Transverse colon (tissue), 4 donors: ENCODE measurements around the gene C1QTNF9. TPM values are rescaled to one million over a fixed set of nuclear protein-coding genes. Genes with fewer than 3 reads are reported as not detected.
A peak's percentile ranks its signal among the peaks of the same experiment; 100 is the strongest.
"Not testable (repeated sequence)": the region's sequence is repeated elsewhere in the genome, so short reads cannot be mapped to it uniquely, and the experiment has no call there.

ENCODE experiments used
- DNase-seq: peaks from one replicate; pipeline ENCODE4 v3.0.0-alpha.2; 2019
- H3K27ac ChIP-seq, 4 donors: fragments of 200-600 bp; sonication (generic); 2 replicates each; pipeline ENCODE4 v1.5.1; 2016 to 2018; ENCODE audit warnings: inconsistent platforms in 4 of 4
- H3K27me3 ChIP-seq: fragments of 200-600 bp; sonication (generic); 2 replicates; pipeline ENCODE4 v1.5.1; 2017; ENCODE audit warnings: inconsistent platforms
- H3K36me3 ChIP-seq, 4 donors: fragments of 200-600 bp; sonication (generic); 2 replicates each; pipeline ENCODE4 v1.5.1; 2017 to 2019; ENCODE audit warnings: inconsistent platforms in 4 of 4
- H3K4me1 ChIP-seq, 4 donors: fragments of 200-600 bp; sonication (generic); 2 replicates each; pipeline ENCODE4 v1.5.1; 2017 to 2020; ENCODE audit warnings: inconsistent platforms in 4 of 4
- H3K4me3 ChIP-seq, 4 donors: fragments of 200-600 bp; sonication (generic); 1 replicate in 1 of 4; 2 replicates in 3 of 4; pipeline versions ENCODE4 v1.5.1 to v1.6.1; 2017 to 2019; ENCODE audit warnings: inconsistent platforms in 4 of 4
- H3K9me3 ChIP-seq, 2 donors: fragments of 200-600 bp; sonication (generic); 2 replicates each; pipeline ENCODE4 v1.5.1; 2017 to 2019; ENCODE audit warnings: inconsistent platforms in 2 of 2
- CTCF ChIP-seq, 5 experiments: fragments of 200-600 bp in 3 of 5; fragments of 450-650 bp in 2 of 5; sonication (generic) in 3 of 5; IDR thresholded peaks; 1 replicate in 2 of 5; 2 replicates in 3 of 5; pipeline ENCODE4 v1.5.1; 2016 to 2017; ENCODE audit warnings: antibody characterized with exemption in 5 of 5, inconsistent platforms in 3 of 5, mild to moderate bottlenecking in 2 of 5, moderate library complexity in 1 of 5
- EP300 ChIP-seq: sonication (generic); formaldehyde crosslinking; IDR thresholded peaks from one replicate; pipeline ENCODE4 v1.6.1; 2017; ENCODE audit warnings: antibody characterized with exemption, low read depth
- POLR2A ChIP-seq: fragments of 450-650 bp; IDR thresholded peaks from one replicate; pipeline ENCODE4 v1.6.1; 2016; ENCODE audit warnings: antibody characterized with exemption, mild to moderate bottlenecking, moderate library complexity
- POLR2AphosphoS5 ChIP-seq, 3 donors: sonication (generic); formaldehyde crosslinking; IDR thresholded peaks; one replicate each; pipeline ENCODE4 v1.6.1; 2016; ENCODE audit warnings: antibody characterized with exemption in 3 of 3
- WGBS, 2 donors: methylation state at CpG; one replicate each; pipeline ENCODE4 v1.1.5; 2018; ENCODE audit warnings: low coverage in 1 of 2; 5-methylcytosine and 5-hydroxymethylcytosine counted together
- in situ Hi-C, 4 donors: fragments of 200-750 bp; cut with MboI; loops; one replicate each; pipeline versions ENCODE4 v1.15.0 to v1.15.1; 2017; ENCODE audit warnings: low sequenced_read_pairs in 3 of 4, low pct_ligation_motif_present in 1 of 4, low pct_unique_long_range_greater_than_20kb in 1 of 4
- intact Hi-C: fragments of 100-400 bp; cut with DNase I; formaldehyde crosslinking; loops from one replicate; pipeline ENCODE4 v1.15.1; 2023; ENCODE audit warnings: low total_unique reads
- total RNA-seq, 4 donors: library from RNA; depleted of rRNA; stranded (reverse); fragments of >200 nt; gene quantifications; one replicate each; pipeline ENCODE4 v1.1.0, GENCODE V29; 2016

Gene C1QTNF9
- total RNA-seq, 4 donors from 2014 or later = 0.48 TPM; not detected in 3

DNA sequence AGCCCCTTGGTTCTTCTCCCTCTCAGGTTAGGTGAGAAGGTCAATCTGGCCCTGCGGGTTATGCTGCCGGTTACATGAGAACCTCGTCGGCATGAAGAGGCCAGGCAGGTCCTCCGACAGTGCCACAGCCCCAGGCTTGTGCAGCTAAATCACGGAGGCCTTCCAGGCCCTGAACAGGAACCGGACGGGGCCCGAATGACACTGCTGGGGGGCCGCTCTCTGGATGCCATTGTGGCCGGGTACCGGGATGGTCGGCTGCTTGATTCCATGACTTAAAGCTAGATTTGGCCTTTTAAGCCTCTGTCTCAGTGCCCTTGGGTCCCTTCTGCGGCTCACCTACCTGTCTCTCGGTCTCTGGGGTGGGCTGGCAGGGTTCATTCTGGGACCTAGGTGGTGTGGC is 48.4 kb downstream of the C1QTNF9 start:
- Histone ChIP-seq H3K27ac (no peak overlapping the region), H3K4me3 (no peak overlapping the region), H3K36me3 (no peaks in the 10 kb centered on the region), H3K4me1 (peaks cover 0 to 13% (median 3%) of the 10 kb centered on the region in 4 donors), H3K9me3 (no peaks in the 10 kb centered on the region), H3K27me3 (no peaks in the 10 kb centered on the region)
- no peak for DNase-seq
- intact Hi-C loops (no loop called here), in situ Hi-C loops (loop anchor here in 2 of 4 donors (25.0 kb wide), 1 partner anchor 1420 kb away; no protein-coding TSS in a partner anchor)
- 95% methylated on average over 13 of the region's 15 CpGs; no CpG with 5 or more reads in 1 of the 2 donors for WGBS, 2 donors
- TF ChIP-seq POLR2AphosphoS5 (IDR thresholded peaks at IDR 0.05) (no peak), POLR2A (no peak), CTCF (IDR thresholded peaks at IDR 0.05) (no peak), EP300 (no peak)

DNA sequence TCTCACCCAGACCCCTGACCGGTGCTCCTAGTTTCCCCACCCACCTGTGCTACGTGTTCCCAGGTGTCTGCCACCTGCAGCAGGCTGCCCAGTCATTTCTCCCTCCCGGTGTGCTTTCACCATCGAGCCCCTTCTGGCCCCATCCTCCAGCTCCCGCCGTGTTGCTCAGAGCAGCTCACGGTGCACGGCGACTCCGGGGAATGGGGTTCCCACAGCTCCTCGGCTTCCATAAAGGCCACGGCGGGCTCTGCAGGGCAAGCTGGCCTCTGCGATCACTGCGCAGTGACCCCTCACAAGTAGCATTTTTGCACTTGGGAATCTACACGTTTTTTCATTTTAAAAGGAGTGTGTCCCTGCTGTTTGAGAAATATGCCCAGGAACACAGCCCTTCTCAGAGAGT is 49.5 kb downstream of the C1QTNF9 start:
- H3K27me3 ChIP-seq, DNase-seq, H3K27ac ChIP-seq, intact Hi-C loops, H3K36me3 ChIP-seq, H3K4me3 ChIP-seq, H3K9me3 ChIP-seq: not testable (repeated sequence)
- in situ Hi-C loops = loop anchor here in 2 of 4 donors (25.0 kb wide), 1 partner anchor 1422 kb away; no protein-coding TSS in a partner anchor
- 91% methylated on average over 16 of the region's 16 CpGs; no CpG with 5 or more reads in 1 of the 2 donors for WGBS, 2 donors
- peaks cover 0 to 13% (median 3%) of the 10 kb centered on the region in 4 donors for H3K4me1 ChIP-seq

DNA sequence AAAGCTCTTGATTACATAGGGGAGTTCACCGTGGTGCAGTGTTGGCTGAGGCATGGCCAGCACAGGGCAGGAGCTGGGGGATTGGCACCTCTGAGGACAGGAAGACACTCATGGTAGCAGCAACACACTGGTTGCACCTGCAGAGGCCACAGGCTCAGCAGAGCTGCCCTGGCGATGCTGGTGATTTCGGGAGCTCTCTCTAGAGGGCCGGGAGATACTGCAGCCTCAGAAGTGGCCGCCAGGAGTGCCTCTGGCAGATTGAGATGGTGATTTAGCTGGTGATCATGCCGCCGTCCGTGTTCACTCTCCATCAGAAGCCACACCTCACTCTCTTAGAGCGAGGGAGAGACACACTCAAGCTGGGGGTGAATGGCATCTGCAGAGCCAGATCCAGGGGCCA is 49.9 kb downstream of the C1QTNF9 start:
- H3K27ac ChIP-seq, H3K36me3 ChIP-seq, intact Hi-C loops, DNase-seq, H3K27me3 ChIP-seq, H3K4me3 ChIP-seq, H3K9me3 ChIP-seq: not testable (repeated sequence)
- in situ Hi-C loops = loop anchor here in 2 of 4 donors (25.0 kb wide), 1 partner anchor 1422 kb away; no protein-coding TSS in a partner anchor
- H3K4me1 ChIP-seq = peaks cover 0 to 13% (median 3%) of the 10 kb centered on the region in 4 donors
- 71% methylated on average over 9 of the region's 9 CpGs; no CpG with 5 or more reads in 1 of the 2 donors for WGBS, 2 donors

GRCh38 chr13:24360106-24360505 is 50.7 kb downstream of the C1QTNF9 start:
- 88% methylated on average over 7 of the region's 7 CpGs; no CpG with 5 or more reads in 1 of the 2 donors for WGBS, 2 donors
- Histone ChIP-seq H3K27me3 (no peaks in the 10 kb centered on the region), H3K27ac (peak overlapping the region in 1 of 4 donors; percentile 37), H3K4me3 (no peak overlapping the region), H3K36me3 (no peaks in the 10 kb centered on the region), H3K9me3 (no peaks in the 10 kb centered on the region), H3K4me1 (peaks cover 0 to 13% (median 3%) of the 10 kb centered on the region in 4 donors)
- in situ Hi-C loops = loop anchor here in 2 of 4 donors (25.0 kb wide), 1 partner anchor 1423 kb away; no protein-coding TSS in a partner anchor
- no peak for DNase-seq
- TF ChIP-seq POLR2AphosphoS5 (IDR thresholded peaks at IDR 0.05) = no peak
- no peak for TF ChIP-seq EP300
- TF ChIP-seq POLR2A = no peak
- no peak for TF ChIP-seq CTCF (IDR thresholded peaks at IDR 0.05)
- intact Hi-C loops = no loop called here

GRCh38 chr13:24361113-24361512 is 51.7 kb downstream of the C1QTNF9 start:
- peak; percentile 44 for DNase-seq
- Histone ChIP-seq H3K27ac (peak overlapping the region; percentile 36 to 57 (median 49)), H3K9me3 (no peaks in the 10 kb centered on the region), H3K36me3 (no peaks in the 10 kb centered on the region), H3K4me1 (peaks cover 0 to 13% (median 3%) of the 10 kb centered on the region in 4 donors), H3K4me3 (no peak overlapping the region), H3K27me3 (no peaks in the 10 kb centered on the region)
- WGBS, 2 donors = 65% methylated on average over 2 of the region's 2 CpGs; no CpG with 5 or more reads in 1 of the 2 donors
- in situ Hi-C loops (loop anchor here in 2 of 4 donors (25.0 kb wide), 1 partner anchor 1424 kb away; no protein-coding TSS in a partner anchor), intact Hi-C loops (no loop called here)
- TF ChIP-seq CTCF (IDR thresholded peaks at IDR 0.05) (no peak), EP300 (no peak), POLR2A (no peak), POLR2AphosphoS5 (IDR thresholded peaks at IDR 0.05) (no peak)
